GM12875 (cell line): ENCODE measurements around the gene NINL.

Source experiments
- H3K4me3 ChIP-seq: one replicate; pipeline ENCODE4 v1.5.1; 2011; ENCODE audit warnings: low read depth, low read length, control low read depth
- TF ChIP-seq, protein P1 (sequence below): IDR thresholded peaks from 2 replicates; pipeline ENCODE4 v1.5.1; 2011; ENCODE audit warnings: low read depth, mild to moderate bottlenecking, control low read depth, inconsistent platforms, low read length, moderate library complexity, borderline replicate concordance; ENCODE audit not compliant: insufficient read depth

Gene NINL

DNA sequence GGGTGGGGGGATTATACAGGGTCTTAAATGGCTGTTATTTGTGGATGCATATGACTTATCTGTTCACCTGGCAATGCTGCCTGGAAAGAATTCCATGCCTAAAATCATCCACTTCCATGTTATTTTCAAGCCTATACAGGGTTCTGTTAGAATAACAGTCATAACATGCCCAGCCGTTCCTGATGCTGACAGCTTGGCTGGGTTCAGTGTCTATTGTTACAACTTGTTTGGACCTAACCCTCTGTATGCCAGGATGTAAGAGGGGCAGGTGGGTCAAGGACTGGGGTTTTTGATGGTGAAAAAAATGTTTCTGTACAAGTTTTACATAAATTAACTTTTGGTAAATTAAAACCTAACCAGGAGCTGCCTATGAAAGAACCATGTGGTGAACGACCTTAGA, 98.0 kb downstream of the NINL start:
- no peak overlapping the region for H3K4me3 ChIP-seq
- TF ChIP-seq, protein P1, sequence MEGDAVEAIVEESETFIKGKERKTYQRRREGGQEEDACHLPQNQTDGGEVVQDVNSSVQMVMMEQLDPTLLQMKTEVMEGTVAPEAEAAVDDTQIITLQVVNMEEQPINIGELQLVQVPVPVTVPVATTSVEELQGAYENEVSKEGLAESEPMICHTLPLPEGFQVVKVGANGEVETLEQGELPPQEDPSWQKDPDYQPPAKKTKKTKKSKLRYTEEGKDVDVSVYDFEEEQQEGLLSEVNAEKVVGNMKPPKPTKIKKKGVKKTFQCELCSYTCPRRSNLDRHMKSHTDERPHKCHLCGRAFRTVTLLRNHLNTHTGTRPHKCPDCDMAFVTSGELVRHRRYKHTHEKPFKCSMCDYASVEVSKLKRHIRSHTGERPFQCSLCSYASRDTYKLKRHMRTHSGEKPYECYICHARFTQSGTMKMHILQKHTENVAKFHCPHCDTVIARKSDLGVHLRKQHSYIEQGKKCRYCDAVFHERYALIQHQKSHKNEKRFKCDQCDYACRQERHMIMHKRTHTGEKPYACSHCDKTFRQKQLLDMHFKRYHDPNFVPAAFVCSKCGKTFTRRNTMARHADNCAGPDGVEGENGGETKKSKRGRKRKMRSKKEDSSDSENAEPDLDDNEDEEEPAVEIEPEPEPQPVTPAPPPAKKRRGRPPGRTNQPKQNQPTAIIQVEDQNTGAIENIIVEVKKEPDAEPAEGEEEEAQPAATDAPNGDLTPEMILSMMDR = no peak

- TF ChIP-seq, protein P1 = no peak
- no peak overlapping the region for H3K4me3 ChIP-seq
These were observed 99.0 kb downstream of the NINL start for GRCh38 chr20:25486377-25486776.

DNA sequence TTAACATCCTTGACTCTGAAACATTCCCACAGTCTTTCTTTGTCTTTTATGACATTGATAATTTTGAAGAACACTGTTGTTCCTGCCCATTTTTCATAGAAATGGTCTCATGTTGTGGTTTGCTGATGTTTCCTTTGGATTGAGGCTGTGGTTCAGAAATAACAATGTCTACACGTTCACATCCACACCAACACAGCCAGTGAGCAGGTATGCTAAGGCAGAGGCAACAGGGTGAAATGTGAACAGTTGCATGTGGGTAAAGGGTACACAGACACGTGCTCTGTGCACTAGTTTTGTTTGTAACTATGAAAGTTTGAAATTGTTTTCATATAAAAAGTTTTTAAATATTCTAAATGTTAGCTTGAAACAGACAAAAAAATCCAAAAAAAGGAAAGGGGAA, 99.5 kb downstream of the NINL start:
- H3K4me3 ChIP-seq = no peak overlapping the region
- TF ChIP-seq, protein P1 = no peak

- TF ChIP-seq, protein P1 = no peak
- no peak overlapping the region for H3K4me3 ChIP-seq
These were observed 100.3 kb downstream of the NINL start for GRCh38 chr20:25484911-25485511.

DNA sequence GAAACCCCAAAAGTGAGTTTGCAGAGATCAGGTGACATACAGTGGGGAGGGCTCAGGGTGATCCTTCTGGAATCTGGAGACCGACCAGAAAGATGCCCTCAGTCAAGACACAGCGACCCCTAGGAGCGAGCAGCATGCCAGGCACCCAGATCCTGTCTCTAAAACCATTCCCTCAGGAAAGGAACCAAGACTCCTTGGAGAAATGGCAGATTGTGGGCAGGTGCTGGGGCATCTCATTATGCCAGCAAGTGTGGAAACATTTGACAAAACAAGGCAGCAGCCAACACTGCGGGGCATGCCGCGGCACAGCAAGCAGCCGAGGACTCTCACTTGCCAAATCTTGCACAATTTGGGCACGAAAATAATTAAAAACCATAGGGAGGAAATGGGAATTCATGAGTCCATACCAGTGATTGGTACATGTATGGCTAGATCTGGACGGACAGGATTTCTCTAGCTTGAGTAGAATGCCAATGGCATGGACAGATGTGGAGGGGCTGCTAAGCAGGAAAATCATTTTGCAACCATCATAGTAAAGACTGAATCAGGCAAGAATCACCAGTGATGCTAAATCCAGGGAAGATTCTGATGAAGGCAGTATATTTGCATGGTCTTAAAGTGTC, 101.0 kb downstream of the NINL start:
- TF ChIP-seq, protein P1 = no peak
- no peak overlapping the region for H3K4me3 ChIP-seq

DNA sequence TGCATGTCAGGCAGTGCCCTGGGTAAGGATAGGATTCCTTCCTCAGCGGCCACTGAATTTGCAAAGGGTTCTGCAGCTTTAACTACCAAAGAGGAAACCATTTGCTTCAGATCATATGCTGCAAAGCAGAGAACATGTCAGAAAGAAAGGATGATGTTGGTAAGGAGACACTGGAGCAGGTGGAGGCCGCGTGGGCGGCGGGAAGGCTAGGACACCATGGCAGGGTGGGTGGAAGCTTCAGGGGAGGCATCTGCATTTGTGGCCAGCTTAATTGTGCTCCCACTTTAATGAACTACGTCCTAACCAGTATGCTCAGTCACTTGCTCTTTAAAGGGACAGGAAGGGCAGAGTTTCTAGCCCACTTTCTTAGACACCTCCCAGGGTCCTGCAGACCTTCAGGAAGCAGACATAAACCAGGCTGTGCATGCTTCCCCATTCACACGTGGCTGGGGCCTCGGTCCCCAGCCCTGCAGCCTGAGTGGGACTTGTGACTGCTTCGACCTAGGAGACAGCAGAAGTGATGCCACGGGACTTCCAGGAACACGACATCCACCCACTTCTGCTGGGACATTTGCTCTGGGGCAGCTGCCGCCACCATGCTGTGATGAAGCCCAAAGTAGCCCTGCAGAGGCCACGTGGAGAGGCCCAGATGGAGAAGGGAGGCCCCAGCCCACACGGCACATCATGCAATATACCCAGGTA, 101.7 kb downstream of the NINL start:
- TF ChIP-seq, protein P1 = no peak
- H3K4me3 ChIP-seq = no peak overlapping the region

GRCh38 chr20:25481918-25482253, 103.4 kb downstream of the NINL start:
- H3K4me3 ChIP-seq = no peak overlapping the region
- TF ChIP-seq, protein P1 = no peak
